PC-9 (cell line): Measurements from ENCODE around the gene ZFHX2.

Source experiments
- CTCF ChIP-seq: fragments of 200-600 bp; sonication (generic); conservative IDR thresholded peaks from 2 replicates; pipeline ENCODE4 v1.6.1; 2017; ENCODE audit warnings: mixed run types, antibody characterized with exemption, mild to moderate bottlenecking, moderate library complexity
- EZH2 ChIP-seq: fragments of 200-600 bp; sonication (generic); IDR thresholded peaks from 2 replicates; pipeline ENCODE4 v1.8.0; 2017; ENCODE audit warnings: antibody characterized with exemption, low read depth

GRCh38 chr14:23524954-23525353 lies 26.6 kb downstream of the ZFHX2 start:
- TF ChIP-seq CTCF (no peak), EZH2 (no peak)
